HG03159 (cell line): ENCODE results near the gene MYL12A.

ENCODE experiments used
- ATAC-seq: cut with Tn5 transposase; IDR thresholded peaks from one replicate; pipeline ENCODE4 v1.9.1; 2021; ENCODE audit warnings: mild to moderate bottlenecking, moderate library complexity; ENCODE audit not compliant: unreplicated experiment

Gene MYL12A

DNA sequence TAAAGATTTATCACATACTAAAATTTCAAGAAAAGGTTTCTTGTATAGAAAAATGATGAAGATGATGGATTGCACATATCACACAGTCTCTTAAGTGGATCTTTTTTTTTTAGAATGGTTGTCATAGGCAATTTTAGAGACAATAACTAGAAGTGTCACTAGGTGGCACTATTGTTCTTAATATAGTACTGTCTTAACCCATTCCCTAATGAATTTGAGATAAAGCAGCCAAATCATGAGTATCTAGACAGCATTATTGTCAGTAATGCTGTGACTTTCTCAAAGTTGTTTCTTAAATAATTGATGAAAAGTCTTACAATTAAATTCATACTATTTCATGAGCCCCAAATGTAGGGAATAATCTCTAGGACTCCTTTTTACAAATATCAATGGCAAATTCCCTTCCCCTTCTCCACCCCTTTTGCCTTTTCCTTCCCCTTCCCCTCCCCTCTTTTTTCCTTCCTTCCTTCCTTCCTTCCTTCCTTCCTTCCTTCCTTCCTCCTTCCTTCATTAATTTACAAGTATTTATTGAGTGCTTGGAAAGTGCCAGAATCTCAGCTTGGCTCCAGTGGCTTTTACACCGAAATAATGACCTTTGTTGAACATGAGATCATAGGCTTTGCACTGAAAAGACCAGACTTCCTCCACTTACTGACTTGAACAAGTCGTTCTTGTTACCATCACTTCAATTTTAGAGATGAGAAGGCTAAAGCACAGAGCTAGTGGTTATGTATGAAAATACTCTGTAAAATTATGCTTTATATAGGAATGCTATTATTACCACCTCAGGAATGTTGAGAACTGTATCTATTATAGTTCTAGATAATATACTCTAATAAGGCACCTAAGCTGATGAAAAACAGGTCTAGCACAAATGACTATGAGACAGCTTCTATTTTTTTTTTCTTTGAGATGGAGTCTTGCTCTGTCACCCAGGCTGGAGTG is 34.1 kb downstream of the MYL12A start:
- ATAC-seq, result no peak

DNA sequence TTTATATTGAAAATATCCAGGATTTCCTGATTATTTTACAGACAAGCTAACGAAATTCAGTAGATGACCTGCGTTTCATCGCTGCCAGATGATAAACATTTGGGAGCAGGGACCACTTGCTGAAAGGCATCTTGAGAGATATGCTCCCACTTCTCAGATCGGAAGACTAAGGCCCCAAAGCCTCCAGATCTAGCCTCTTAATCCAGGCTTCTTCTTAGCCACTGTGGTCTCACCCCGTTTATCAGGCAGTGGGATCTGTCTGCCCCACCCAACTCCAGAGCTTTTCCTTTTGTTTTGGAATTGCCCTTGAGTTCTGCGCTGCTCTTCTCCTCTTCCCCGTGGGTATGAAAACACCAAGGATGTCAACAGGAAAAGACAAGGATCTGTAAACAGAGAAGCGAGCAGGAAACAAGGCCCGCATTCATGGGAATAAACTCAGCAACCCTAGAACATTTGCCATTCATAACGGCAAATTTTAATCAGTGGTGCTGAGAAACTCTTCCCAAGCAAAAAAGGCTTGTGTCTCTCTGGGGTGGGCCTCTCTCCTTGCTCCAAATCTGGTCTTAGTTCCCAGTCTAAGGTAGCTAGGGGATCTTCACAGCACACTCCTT is 35.8 kb downstream of the MYL12A start:
- no peak for ATAC-seq

DNA sequence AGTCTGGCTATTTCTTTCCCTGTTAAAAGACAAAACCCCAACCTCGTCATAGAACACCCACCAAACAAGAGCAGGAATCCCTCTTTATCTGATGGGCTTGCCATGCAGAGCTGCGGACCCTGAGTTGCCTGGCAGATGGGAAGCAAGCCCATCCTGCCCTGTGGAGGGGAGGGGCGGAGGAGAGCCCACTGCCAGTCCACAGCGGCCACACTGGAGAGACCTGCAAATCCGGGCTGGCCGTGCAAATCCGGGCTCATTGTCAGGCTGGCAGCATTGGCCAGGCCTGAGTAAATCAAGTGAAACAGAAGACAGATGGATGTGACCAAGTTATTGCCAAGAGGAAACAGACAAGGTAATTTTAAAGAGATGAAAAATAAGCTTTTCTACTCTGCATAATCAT is 36.3 kb downstream of the MYL12A start:
- ATAC-seq, result no peak

DNA sequence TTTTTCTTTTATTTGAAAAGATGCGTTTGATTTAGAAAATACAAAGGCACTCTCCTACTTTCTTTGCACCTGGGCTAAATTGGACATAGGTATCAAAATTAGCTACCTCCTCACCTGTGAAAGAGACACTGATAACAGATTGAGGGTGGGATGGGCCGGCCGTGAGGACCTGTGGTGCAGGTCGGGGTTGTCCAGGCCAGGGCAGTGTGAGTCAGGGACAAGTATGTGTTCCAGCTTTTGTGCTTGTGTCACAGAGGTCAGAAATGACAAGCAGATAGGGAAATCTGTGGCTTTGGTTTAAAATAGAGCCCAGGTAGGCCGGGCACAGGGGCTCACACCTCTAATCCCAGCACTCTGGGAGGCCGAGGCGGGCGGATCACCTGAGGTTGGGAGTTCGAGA is 36.9 kb downstream of the MYL12A start:
- no peak for ATAC-seq

DNA sequence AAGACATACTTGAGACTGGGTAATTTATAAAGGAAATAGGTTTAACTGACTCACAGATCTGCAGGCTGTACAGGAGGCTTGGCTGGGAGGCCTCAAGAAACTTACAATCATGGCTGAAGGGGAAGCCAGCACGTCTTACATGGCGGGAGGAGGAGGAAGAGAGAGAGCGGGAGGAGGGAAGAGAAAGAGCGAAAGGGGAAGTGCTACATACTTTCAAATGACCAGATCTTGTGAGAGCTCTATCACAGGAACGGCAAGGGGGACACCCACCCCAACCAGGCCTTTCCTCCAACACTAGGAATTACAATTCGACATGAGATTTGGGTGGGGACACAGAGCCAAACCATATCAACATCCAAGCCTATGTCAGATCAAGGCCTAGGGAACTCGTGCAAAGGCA is 38.6 kb downstream of the MYL12A start:
- no peak for ATAC-seq

DNA sequence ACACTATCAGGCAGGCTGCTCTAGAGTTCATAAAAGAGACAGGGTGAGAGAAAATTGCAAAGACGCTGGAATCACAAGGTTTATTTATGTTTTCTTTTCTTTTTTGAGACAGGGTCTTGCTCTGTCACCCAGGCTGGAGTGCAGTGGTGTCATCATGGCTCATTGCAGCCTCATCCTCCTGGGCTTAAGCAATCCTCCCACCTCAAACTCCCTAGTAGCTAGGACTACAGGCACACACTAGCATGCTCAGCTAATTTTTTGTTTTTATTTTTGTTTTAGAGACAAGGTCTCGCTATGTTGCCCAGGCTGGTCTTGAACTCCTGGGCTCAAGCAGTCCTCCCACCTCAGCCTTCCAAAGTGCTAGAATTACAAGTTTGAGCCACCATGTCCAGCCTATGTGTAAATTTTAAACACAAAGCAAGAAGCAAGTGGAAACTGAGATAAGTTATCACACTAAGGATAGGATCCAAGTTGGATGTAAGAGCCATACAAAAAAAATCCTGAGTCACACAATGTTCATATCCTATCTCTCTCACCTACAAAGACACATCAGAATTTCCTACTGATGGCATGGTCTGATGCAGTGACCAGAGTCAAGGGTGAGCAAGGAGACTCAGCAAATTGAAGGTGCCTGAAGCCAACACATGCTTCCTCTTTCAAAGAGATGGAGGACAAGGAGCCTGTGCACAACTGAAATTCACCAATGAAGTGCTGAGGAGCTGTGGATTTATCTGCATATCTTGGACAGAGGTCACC is 45.8 kb downstream of the MYL12A start:
- no peak for ATAC-seq

DNA sequence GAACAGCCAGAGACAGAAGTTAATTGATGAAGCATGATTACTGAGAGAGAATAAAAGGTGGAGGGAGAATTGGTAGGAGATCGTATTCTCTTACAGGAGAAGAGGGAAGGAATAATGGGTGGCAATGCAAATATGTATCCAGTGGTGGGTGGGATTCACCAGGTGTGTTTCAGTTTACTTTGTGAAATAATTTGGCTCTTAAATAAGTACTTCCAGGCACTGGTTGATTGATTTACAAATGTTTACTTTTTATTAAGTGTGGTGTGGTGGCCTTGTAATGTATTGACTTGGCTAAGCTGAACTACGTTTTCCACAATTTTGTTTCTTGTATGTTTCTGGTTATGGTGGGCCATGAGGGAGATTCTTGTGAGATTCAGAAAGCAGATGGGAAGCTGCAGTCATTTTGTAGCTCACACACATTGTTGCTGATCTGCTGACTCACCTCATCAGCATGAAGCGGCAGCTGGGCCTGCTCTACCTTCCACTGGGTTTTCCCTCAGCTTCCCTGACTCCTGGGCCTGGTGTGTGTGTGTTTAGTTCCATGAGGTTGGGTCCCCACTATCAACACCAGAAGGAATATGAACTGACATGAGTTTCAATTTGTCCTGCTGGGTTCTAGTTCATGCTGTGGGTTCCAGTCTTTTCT is 47.0 kb downstream of the MYL12A start:
- no peak for ATAC-seq

DNA sequence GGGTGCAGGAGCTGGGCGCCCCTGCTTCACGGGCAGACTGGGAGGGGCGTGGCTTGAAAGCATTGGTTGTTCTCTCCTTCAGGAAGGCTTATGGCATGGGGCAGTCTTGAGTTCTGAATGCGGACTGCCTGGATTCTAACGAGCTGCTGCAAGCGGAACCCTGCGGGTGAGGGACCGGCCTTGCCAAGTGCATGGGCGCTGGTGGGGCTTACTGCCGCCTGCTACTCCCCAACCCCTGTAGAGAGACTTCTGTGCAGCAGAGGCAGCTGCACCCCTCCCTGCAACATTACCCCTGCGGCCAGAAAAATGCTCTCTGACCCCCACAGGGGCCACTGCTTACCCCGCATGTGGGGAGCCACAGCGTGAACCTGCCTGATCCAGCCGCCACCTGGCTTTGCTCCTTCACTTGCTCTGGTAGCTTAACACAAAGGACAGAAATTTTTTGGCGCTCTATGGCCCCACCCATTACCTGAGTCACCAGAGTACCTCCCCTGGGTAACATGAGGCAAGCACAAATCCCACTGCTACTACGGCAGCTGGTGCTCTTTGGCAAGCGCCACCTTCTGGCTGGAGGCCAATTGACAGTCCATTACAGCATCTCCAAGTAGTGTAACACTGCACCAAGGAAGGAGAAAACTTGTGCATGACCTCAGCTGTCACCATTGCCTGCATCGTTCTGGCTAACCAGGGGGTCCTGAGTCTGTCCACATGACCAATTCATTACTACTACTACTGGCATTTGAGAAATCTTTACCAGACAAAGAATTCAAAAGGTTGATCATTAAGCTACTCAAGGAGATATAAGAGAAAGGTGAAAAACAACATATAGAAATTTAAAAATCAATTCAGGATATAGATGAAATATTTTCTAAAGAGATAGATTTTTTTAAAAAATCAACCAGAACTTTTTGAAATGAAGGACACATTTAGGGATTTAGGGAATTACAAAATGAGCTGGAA is 49.7 kb downstream of the MYL12A start:
- peak; percentile 99 for ATAC-seq

DNA sequence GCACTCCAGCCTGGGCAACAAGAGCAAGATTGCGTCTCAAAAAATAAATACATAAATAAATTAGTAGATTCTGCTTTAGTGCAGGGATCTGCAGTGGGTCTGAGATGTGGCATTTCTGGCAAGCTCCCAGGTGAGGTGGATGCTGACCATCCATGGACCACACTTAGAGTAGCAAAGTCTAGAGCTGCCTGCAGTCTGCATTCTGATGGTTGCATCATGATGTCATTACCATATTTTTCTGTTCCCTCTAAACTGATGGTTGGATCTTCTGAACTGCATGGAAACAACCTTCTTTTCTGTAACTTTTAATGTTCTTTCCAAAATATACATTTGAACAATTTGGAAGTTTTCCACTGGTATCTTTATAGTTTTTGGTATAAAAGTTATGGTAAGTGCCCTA is 57.2 kb downstream of the MYL12A start:
- no peak for ATAC-seq

DNA sequence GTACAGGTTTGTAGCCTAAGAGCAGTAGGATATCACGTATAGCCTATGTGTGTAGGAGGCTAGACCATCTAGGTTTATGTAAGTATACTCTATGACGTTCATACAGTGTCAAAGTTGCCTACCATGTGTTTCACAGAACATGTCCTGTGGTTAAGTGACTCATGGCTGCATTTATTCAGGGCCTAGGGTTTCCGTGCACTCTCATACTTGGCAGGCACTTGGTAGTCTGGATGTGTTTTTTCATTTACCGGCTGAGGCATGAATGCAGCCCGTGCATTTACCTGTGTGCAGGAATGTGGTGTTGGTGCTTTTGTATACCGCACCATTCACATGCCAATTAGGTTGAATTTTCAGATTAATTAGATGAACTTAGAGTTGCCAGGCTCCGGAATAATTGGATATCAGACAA is 57.8 kb downstream of the MYL12A start:
- ATAC-seq, result no peak
